IPS-18c (cell line): Measurements from ENCODE around the gene IPMK.
"Not testable (repeated sequence)": the region's sequence is repeated elsewhere in the genome, so short reads cannot be mapped to it uniquely, and the experiment has no call there.

Experiments used
- H3K4me3 ChIP-seq: 2 replicates; pipeline ENCODE4 v1.7.0; 2013; ENCODE audit warnings: low read depth, mild to moderate bottlenecking, low read length, moderate library complexity; ENCODE audit not compliant: insufficient read depth
- H3K9me3 ChIP-seq: one replicate; pipeline ENCODE4 v1.6.1; 2013; ENCODE audit warnings: mild to moderate bottlenecking, low read length, moderate library complexity; ENCODE audit not compliant: control insufficient read depth, insufficient read depth

Gene IPMK

GRCh38 chr10:58184120-58184670 lies 83.5 kb downstream of the IPMK start:
- no peak overlapping the region for H3K4me3 ChIP-seq
- H3K9me3 ChIP-seq = no peaks in the 10 kb centered on the region

- no peaks in the 10 kb centered on the region for H3K9me3 ChIP-seq
- no peak overlapping the region for H3K4me3 ChIP-seq
These were observed 87.0 kb downstream of the IPMK start for GRCh38 chr10:58180666-58181065.

GRCh38 chr10:58179238-58179637 lies 88.5 kb downstream of the IPMK start:
- H3K4me3 ChIP-seq = no peak overlapping the region
- H3K9me3 ChIP-seq = no peaks in the 10 kb centered on the region

- Histone ChIP-seq H3K4me3 (no peak overlapping the region), H3K9me3 (no peaks in the 10 kb centered on the region)
These were observed 88.9 kb downstream of the IPMK start for GRCh38 chr10:58178811-58179210.

- no peaks in the 10 kb centered on the region for H3K9me3 ChIP-seq
- no peak overlapping the region for H3K4me3 ChIP-seq
These were observed 90.2 kb downstream of the IPMK start for GRCh38 chr10:58177362-58177947.

- Histone ChIP-seq H3K9me3 (no peaks in the 10 kb centered on the region), H3K4me3 (no peak overlapping the region)
These were observed 91.4 kb downstream of the IPMK start for GRCh38 chr10:58175990-58176900.

- H3K9me3 ChIP-seq = no peaks in the 10 kb centered on the region
- no peak overlapping the region for H3K4me3 ChIP-seq
These were observed 92.9 kb downstream of the IPMK start for GRCh38 chr10:58174831-58175230.

- Histone ChIP-seq H3K4me3 (no peak overlapping the region), H3K9me3 (no peaks in the 10 kb centered on the region)
These were observed 94.3 kb downstream of the IPMK start for GRCh38 chr10:58173391-58173790.

GRCh38 chr10:58171146-58171545 lies 96.5 kb downstream of the IPMK start:
- no peaks in the 10 kb centered on the region for H3K9me3 ChIP-seq
- no peak overlapping the region for H3K4me3 ChIP-seq

- Histone ChIP-seq H3K4me3 (no peak overlapping the region), H3K9me3 (no peaks in the 10 kb centered on the region)
These were observed 103.2 kb downstream of the IPMK start for GRCh38 chr10:58164517-58164916.

GRCh38 chr10:58158806-58159205 lies 108.9 kb downstream of the IPMK start:
- no peaks in the 10 kb centered on the region for H3K9me3 ChIP-seq
- no peak overlapping the region for H3K4me3 ChIP-seq

- Histone ChIP-seq H3K9me3 (no peaks in the 10 kb centered on the region), H3K4me3 (no peak overlapping the region)
These were observed 110.5 kb downstream of the IPMK start for GRCh38 chr10:58157076-58157766.

GRCh38 chr10:58155941-58156340 lies 111.8 kb downstream of the IPMK start:
- H3K9me3 ChIP-seq, H3K4me3 ChIP-seq: not testable (repeated sequence)

GRCh38 chr10:58153751-58154150 lies 113.9 kb downstream of the IPMK start:
- no peaks in the 10 kb centered on the region for H3K9me3 ChIP-seq

GRCh38 chr10:58152673-58153263 lies 114.9 kb downstream of the IPMK start:
- Histone ChIP-seq H3K9me3 (no peaks in the 10 kb centered on the region), H3K4me3 (no peak overlapping the region)

More at GRCh38 chr10:58153751-58154150, 113.9 kb downstream of the IPMK start:
- H3K4me3 ChIP-seq = no peak overlapping the region

- H3K4me3 ChIP-seq = no peak overlapping the region
- H3K9me3 ChIP-seq = no peaks in the 10 kb centered on the region
These were observed 117.4 kb downstream of the IPMK start for GRCh38 chr10:58150290-58150689.

GRCh38 chr10:58143944-58144343 lies 123.8 kb downstream of the IPMK start:
- Histone ChIP-seq H3K4me3 (no peak overlapping the region), H3K9me3 (peaks cover 3% of the 10 kb centered on the region)
